AG04450 (cell line): ENCODE data around the gene LIN7B. TPM values are rescaled to one million over a fixed set of nuclear protein-coding genes. Genes with fewer than 3 reads are reported as not detected.
A peak's percentile ranks its signal among the peaks of the same experiment; 100 is the strongest.

ENCODE experiments used
- CTCF ChIA-PET: fragments of 300-600, 350-600 bp; formaldehyde crosslinking; extraction: SDS; loops from one replicate; lab custom pipeline; 2022; ENCODE audit warnings: antibody characterized with exemption, inconsistent platforms; lab: Charles Lee
- POLR2A ChIA-PET: fragments of 350-600 bp; formaldehyde crosslinking; extraction: SDS; loops from one replicate; lab custom pipeline; 2021; ENCODE audit warnings: antibody characterized with exemption, inconsistent platforms; lab: Yijun Ruan, JAX
- DNase-seq: peaks from one replicate; pipeline ENCODE4 v3.0.0-alpha.2; 2011; ENCODE audit warnings: low read depth, low spot score
- H3K27ac ChIP-seq: one replicate; pipeline ENCODE4 v1.5.1; 2012; ENCODE audit warnings: low read depth, low read length, control low read depth
- H3K27me3 ChIP-seq: one replicate; pipeline ENCODE4 v1.6.0; 2012; ENCODE audit warnings: low read length; ENCODE audit not compliant: control insufficient read depth, insufficient read depth
- H3K4me3 ChIP-seq: 2 replicates; pipeline ENCODE4 v1.5.1; 2011; ENCODE audit warnings: mild to moderate bottlenecking, low read depth, low read length, control low read depth
- H3K9me3 ChIP-seq: 2 replicates; pipeline ENCODE4 v1.5.1; 2012; ENCODE audit warnings: low read length; ENCODE audit not compliant: control insufficient read depth, insufficient read depth
- polyA plus RNA-seq: library from polyadenylated mRNA; depleted of rRNA; stranded (reverse); fragments of >200 nt; gene quantifications from 2 replicates; pipeline ENCODE4 v1.2.3, GENCODE V29; 2011
- TF ChIP-seq, protein P1 (sequence below): IDR thresholded peaks from 2 replicates; pipeline ENCODE4 v1.5.1; 2011; ENCODE audit warnings: low read depth, low read length, control low read depth, inconsistent platforms

LIN7B gene
- polyA plus RNA-seq, 1 experiment, result 4.2 TPM

DNA sequence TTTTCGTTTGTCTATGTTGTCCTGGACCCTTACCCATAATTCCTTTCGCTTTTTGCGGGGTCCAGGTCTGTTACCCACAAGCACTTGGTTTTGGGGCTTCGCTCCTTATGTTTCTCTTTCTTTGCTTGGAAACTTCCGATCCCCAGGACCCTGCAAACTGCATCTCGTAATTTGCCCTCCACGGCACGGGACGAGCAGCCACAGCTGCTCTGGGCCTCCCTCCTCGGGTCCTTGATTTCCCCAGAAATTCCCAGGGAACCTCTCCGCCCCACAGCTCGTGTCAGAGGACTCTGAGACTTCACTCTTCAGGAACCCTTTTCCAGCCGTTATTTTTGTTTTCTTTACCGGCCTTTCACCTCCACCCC, 28.3 kb upstream of the LIN7B start:
- ChIA-PET CTCF (interaction anchor here (1.2 to 2.4 kb wide), 2 partner anchors 12 to 60 kb away, joined by 3 to 21 read pairs; no protein-coding TSS in a partner anchor), POLR2A (interaction anchor here (1.0 kb wide), 1 partner anchor 12 kb away, joined by 3 read pairs; no protein-coding TSS in a partner anchor)
- no peak for DNase-seq
- H3K4me3 ChIP-seq, result peak overlapping the region; percentile 96
- H3K27ac ChIP-seq, result peak overlapping the region; percentile 88
- H3K27me3 ChIP-seq, result no peaks in the 10 kb centered on the region
- peaks cover 3% of the 10 kb centered on the region; the same call in 1 of the 2 replicates for H3K9me3 ChIP-seq
- TF ChIP-seq, protein P1, sequence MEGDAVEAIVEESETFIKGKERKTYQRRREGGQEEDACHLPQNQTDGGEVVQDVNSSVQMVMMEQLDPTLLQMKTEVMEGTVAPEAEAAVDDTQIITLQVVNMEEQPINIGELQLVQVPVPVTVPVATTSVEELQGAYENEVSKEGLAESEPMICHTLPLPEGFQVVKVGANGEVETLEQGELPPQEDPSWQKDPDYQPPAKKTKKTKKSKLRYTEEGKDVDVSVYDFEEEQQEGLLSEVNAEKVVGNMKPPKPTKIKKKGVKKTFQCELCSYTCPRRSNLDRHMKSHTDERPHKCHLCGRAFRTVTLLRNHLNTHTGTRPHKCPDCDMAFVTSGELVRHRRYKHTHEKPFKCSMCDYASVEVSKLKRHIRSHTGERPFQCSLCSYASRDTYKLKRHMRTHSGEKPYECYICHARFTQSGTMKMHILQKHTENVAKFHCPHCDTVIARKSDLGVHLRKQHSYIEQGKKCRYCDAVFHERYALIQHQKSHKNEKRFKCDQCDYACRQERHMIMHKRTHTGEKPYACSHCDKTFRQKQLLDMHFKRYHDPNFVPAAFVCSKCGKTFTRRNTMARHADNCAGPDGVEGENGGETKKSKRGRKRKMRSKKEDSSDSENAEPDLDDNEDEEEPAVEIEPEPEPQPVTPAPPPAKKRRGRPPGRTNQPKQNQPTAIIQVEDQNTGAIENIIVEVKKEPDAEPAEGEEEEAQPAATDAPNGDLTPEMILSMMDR, result no peak

DNA sequence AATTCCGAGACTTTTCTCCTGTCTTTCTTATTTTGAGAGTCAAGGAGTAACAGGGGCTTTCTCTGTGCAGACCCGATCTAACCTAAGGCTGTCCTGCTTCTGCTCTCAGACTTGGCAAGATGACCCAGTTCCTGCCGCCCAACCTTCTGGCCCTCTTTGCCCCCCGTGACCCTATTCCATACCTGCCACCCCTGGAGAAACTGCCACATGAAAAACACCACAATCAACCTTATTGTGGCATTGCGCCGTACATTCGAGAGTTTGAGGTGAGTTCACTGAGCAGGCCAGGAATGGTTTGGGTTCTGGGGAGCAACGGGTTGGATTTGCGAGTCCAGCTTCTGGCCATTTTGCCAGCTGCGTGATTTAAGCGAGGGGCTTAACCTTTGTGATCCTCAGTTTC, 27.9 kb upstream of the LIN7B start:
- POLR2A ChIA-PET, result interaction anchor here (0.6 to 1.0 kb wide), 3 partner anchors 12 to 1819 kb away, joined by 3 to 6 read pairs (median 4); no protein-coding TSS in a partner anchor

DNA sequence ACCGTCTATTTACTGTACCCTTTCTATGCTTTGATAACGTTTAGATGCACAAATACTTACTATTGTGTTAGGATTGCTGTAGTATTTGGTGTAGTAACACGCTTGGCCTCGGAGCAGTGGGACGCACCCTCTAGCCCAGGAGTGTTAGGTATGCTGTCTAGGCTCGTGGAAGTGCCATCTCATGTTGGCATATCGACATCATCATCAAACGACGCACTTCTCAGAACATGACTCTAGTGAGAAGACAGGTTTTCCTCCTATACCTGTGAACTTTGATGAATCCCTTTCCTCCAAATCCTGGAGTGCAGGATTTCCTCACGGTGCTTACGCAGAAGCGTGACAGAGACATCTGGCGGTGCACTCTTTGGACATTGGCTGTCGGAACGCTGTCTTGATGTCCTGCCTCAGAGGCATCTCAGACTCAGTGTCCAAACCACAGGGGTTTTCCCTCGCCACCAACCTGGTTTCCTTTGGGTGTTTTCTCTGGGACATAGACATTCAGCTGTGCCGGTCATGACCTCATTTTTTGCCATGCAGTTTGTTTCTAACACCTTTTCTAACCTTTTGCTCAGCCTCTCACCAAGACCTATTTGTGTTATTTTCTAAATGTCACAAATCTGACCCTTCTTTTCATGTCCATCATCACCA, 22.7 kb upstream of the LIN7B start:
- POLR2A ChIA-PET, result no interaction called here
- TF ChIP-seq, protein P1, result no peak
- no peak overlapping the region for H3K4me3 ChIP-seq
- H3K27me3 ChIP-seq, result no peaks in the 10 kb centered on the region
- CTCF ChIA-PET, result interaction anchor here (0.6 kb wide), 1 partner anchor 209 kb away, joined by 4 read pairs; no protein-coding TSS in a partner anchor
- DNase-seq, result no peak
- no peaks in the 10 kb centered on the region for H3K9me3 ChIP-seq
- no peak overlapping the region for H3K27ac ChIP-seq

More for the DNA sequence above, 27.9 kb upstream of the LIN7B start:
- DNase-seq, result no peak
- CTCF ChIA-PET, result interaction anchor here (0.6 to 2.4 kb wide), 3 partner anchors 12 to 60 kb away, joined by 3 to 21 read pairs (median 6); no protein-coding TSS in a partner anchor
- H3K27ac ChIP-seq, result no peak overlapping the region
- TF ChIP-seq, protein P1, result no peak
- peaks cover 3% of the 10 kb centered on the region; the same call in 1 of the 2 replicates for H3K9me3 ChIP-seq
- H3K4me3 ChIP-seq, result peak overlapping the region; percentile 96
- H3K27me3 ChIP-seq, result no peaks in the 10 kb centered on the region

DNA sequence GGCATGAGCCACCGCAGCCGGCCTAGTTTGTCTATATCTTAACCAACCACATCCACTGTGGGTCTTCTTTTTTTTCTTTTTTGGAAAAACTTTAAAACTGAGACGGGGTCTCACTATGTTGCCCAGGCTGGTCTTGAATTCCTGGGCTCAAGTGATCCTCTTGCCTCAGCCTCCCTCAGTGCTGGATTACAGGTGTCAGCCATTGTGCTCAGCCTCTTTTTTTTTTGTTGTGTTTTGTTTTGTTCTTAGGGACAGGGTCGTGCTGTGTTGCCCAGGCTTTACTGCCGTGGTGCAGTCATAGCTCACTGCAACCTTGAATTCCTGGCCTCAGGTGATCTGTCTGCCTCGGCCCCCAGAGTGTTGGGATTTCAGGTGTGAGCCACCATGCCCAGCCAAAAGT, 21.5 kb upstream of the LIN7B start:
- H3K4me3 ChIP-seq, result no peak overlapping the region
- no peak overlapping the region for H3K27ac ChIP-seq
- H3K9me3 ChIP-seq, result no peaks in the 10 kb centered on the region
- no peak for DNase-seq
- H3K27me3 ChIP-seq, result no peaks in the 10 kb centered on the region
- CTCF ChIA-PET, result interaction anchor here (1.5 kb wide), 1 partner anchor 134 kb away, joined by 4 read pairs; no protein-coding TSS in a partner anchor
- POLR2A ChIA-PET, result no interaction called here
- TF ChIP-seq, protein P1, result no peak
